ENCODE data around the gene PPP1R37. TPM values are rescaled to one million over a fixed set of nuclear protein-coding genes. Genes with fewer than 3 reads are reported as not detected.

Gene PPP1R37
- total and polyA plus RNA-seq, 2 of the 8 experiments (the other 6 are each of a cell fraction or from before 2014, with no cell fraction given): 14.6 to 25.7 TPM

DNA sequence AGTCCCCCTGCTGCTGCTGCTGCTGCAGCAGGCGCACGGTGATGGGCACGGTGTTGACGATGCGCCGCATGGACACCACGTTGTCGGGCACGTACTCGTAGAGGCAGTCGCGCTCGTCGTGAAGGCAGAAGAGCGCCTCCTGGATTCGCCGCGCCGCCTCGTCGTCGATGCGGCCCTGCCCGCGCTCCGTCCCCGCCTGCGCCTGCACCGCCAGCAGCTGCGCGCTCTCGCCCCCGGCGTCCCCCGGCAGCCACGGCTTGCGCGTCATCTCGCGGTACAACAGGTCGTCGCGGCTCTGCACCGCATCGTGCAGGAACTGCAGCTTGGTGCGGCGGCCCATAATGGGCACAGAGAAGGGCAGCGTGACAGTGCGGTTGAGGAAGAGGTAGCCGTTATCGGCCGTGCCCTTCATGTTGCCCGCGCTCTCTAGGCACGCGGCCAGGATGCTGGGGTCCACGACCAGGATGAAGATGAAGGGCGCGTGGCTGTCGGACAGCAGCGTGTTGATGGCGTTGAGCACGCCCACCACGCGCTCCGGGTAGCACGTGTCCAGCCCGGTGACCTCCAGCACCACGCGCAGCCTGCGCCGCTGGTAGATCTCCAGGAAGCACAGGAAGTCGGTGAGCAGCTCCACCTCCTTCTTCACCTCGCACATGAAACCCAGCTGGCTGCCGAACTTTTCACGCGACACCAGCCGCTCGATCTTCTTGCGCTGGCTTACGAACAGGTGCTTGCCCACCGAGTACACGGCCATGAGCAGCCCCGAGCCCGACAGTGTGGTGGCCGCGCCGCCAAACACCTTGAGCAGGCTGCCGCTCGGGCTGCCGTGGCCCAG lies 59.7 kb downstream of the PPP1R37 start (continued):
- TF ChIP-seq SRF (IDR thresholded peaks at IDR 0.05; ENCODE audit: low read depth, low read length) (0 out of 2 replicates have a peak, but pooled peaks have one; percentile 21), BCL11A (IDR thresholded peaks at IDR 0.05; ENCODE audit: low read depth in 2 of 2, low read length in 2 of 2) (no peak), GABPA (IDR thresholded peaks at IDR 0.05; ENCODE audit: borderline replicate concordance, insufficient read depth, low read length) (no peak), KDM4A (IDR thresholded peaks at IDR 0.05; ENCODE audit: low read depth, low read length, severe bottlenecking) (no peak), CBX8 (IDR thresholded peaks at IDR 0.05; ENCODE audit: borderline replicate concordance, low read depth, low read length) (no peak), KDM1A (IDR thresholded peaks at IDR 0.05; ENCODE audit: borderline replicate concordance, low read length) (no peak), RXRA (IDR thresholded peaks at IDR 0.05; ENCODE audit: insufficient read depth, low read depth, low read length) (no peak), NANOG (IDR thresholded peaks at IDR 0.05; ENCODE audit: insufficient read depth, low read depth, low read length, poor library complexity, severe bottlenecking) (no peak), POLR2AphosphoS5 (IDR thresholded peaks at IDR 0.05; ENCODE audit: low read depth, low read length) (no peak; the same call in 1 of the 2 replicates), CHD2 (IDR thresholded peaks at IDR 0.05; ENCODE audit: low read length) (peak; percentile 71)
- TF ChIP-seq, protein P1, sequence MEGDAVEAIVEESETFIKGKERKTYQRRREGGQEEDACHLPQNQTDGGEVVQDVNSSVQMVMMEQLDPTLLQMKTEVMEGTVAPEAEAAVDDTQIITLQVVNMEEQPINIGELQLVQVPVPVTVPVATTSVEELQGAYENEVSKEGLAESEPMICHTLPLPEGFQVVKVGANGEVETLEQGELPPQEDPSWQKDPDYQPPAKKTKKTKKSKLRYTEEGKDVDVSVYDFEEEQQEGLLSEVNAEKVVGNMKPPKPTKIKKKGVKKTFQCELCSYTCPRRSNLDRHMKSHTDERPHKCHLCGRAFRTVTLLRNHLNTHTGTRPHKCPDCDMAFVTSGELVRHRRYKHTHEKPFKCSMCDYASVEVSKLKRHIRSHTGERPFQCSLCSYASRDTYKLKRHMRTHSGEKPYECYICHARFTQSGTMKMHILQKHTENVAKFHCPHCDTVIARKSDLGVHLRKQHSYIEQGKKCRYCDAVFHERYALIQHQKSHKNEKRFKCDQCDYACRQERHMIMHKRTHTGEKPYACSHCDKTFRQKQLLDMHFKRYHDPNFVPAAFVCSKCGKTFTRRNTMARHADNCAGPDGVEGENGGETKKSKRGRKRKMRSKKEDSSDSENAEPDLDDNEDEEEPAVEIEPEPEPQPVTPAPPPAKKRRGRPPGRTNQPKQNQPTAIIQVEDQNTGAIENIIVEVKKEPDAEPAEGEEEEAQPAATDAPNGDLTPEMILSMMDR (IDR thresholded peaks at IDR 0.05; ENCODE audit: control extremely low read depth in 1 of 3, insufficient read depth in 1 of 3, low read depth in 1 of 3, low read length in 3 of 3): peak; percentile 33 to 57 (median 41)
